Hepatocyte (in vitro differentiated cells): ENCODE data around the gene RIMBP2. TPM values are rescaled to one million over a fixed set of nuclear protein-coding genes. Genes with fewer than 3 reads are reported as not detected.

ENCODE experiments used
- DNase-seq: peaks from one replicate; pipeline ENCODE4 v3.0.0-alpha.2; 2016; ENCODE audit warnings: low spot score
- H2AFZ ChIP-seq: fragments of 200-600 bp; sonication (generic); 2 replicates; pipeline ENCODE4 v1.6.0; 2016; ENCODE audit warnings: antibody characterized with exemption, mild to moderate bottlenecking
- H3K27ac ChIP-seq: fragments of 200-600 bp; sonication (generic); 2 replicates; pipeline ENCODE4 v1.5.1; 2016; ENCODE audit warnings: mild to moderate bottlenecking
- H3K27me3 ChIP-seq: fragments of 200-600 bp; sonication (generic); 2 replicates; pipeline ENCODE4 v1.6.1; 2016
- H3K36me3 ChIP-seq: fragments of 200-600 bp; sonication (generic); replicated peaks from 2 replicates; pipeline ENCODE4 v1.5.1; 2016; ENCODE audit warnings: low read depth; ENCODE audit not compliant: insufficient read depth
- H3K4me1 ChIP-seq: fragments of 200-600 bp; sonication (generic); 2 replicates; pipeline ENCODE4 v1.5.1; 2016; ENCODE audit warnings: mild to moderate bottlenecking, moderate library complexity; ENCODE audit not compliant: insufficient read depth
- H3K4me2 ChIP-seq: fragments of 200-600 bp; sonication (generic); 2 replicates; pipeline ENCODE4 v1.6.0; 2016
- H3K4me3 ChIP-seq: fragments of 200-600 bp; sonication (generic); 2 replicates; pipeline ENCODE4 v1.5.1; 2016; ENCODE audit warnings: mild to moderate bottlenecking
- H3K79me2 ChIP-seq: fragments of 200-600 bp; sonication (generic); 2 replicates; pipeline ENCODE4 v1.6.0; 2017; ENCODE audit warnings: mild to moderate bottlenecking
- H3K9me2 ChIP-seq: fragments of 200-600 bp; sonication (generic); replicated peaks from 2 replicates; pipeline ENCODE4 v1.6.0; 2017; ENCODE audit warnings: mild to moderate bottlenecking; ENCODE audit not compliant: insufficient read depth
- H3K9me3 ChIP-seq: fragments of 200-600 bp; sonication (generic); 2 replicates; pipeline ENCODE4 v1.5.1; 2016; ENCODE audit warnings: low read depth, mild to moderate bottlenecking
- H4K20me1 ChIP-seq: fragments of 200-600 bp; sonication (generic); 2 replicates; pipeline ENCODE4 v1.6.0; 2016; ENCODE audit warnings: mild to moderate bottlenecking; ENCODE audit not compliant: insufficient read depth, poor library complexity, severe bottlenecking
- CTCF ChIP-seq: fragments of 200-600 bp; sonication (generic); IDR thresholded peaks from 2 replicates; pipeline ENCODE4 v1.5.1; 2016; ENCODE audit warnings: antibody characterized with exemption, mild to moderate bottlenecking; ENCODE audit not compliant: poor library complexity
- EZH2 ChIP-seq: fragments of 200-600 bp; sonication (generic); IDR thresholded peaks from 2 replicates; pipeline ENCODE4 v1.6.1; 2016; ENCODE audit warnings: antibody characterized with exemption, mild to moderate bottlenecking, borderline replicate concordance
- EZH2phosphoT487 ChIP-seq: fragments of 200-600 bp; sonication (generic); IDR thresholded peaks from one replicate; pipeline ENCODE4 v1.6.1; 2018; ENCODE audit warnings: antibody characterized with exemption, mild to moderate bottlenecking, low read depth, moderate library complexity; ENCODE audit not compliant: unreplicated experiment, severe bottlenecking
- WGBS: methylation state at CpG from one replicate; pipeline ENCODE4 v1.1.6; 2016; ENCODE audit warnings: low lambda C conversion rate; ENCODE audit errors: missing lambda C conversion rate; 5-methylcytosine and 5-hydroxymethylcytosine counted together
- polyA plus RNA-seq: library from polyadenylated mRNA; unstranded; fragments of >200 nt; fragmentation: Nextera tagmentation; extraction: Ambion mirVana; gene quantifications from 2 replicates; pipeline ENCODE4 v1.2.1, GENCODE V29; 2016
- total RNA-seq: library from RNA; depleted of rRNA; stranded (reverse); fragments of >200 nt; gene quantifications from 2 replicates; pipeline ENCODE4 v1.2.3, GENCODE V29; 2014

RIMBP2 gene
- total and polyA plus RNA-seq, 2 experiments from 2014 or later: 2.5 to 4.4 TPM

- H3K36me3 ChIP-seq: no peaks in the 10 kb centered on the region
- H3K79me2 ChIP-seq: no peaks in the 10 kb centered on the region
- no peak overlapping the region for H3K4me3 ChIP-seq
Measured at GRCh38 chr12:130668286-130669204, 47.6 kb downstream of the RIMBP2 start.

GRCh38 chr12:130667421-130667960, 48.6 kb downstream of the RIMBP2 start:
- no peak for DNase-seq
- Histone ChIP-seq H3K27ac (no peak overlapping the region), H3K9me2 (no peaks in the 10 kb centered on the region), H3K36me3 (no peaks in the 10 kb centered on the region), H3K4me1 (no peaks in the 10 kb centered on the region), H2AFZ (no peak overlapping the region), H4K20me1 (no peaks in the 10 kb centered on the region), H3K4me3 (no peak overlapping the region), H3K9me3 (no peaks in the 10 kb centered on the region), H3K4me2 (no peak overlapping the region), H3K27me3 (no peaks in the 10 kb centered on the region), H3K79me2 (no peaks in the 10 kb centered on the region)
- no peak for TF ChIP-seq EZH2
- WGBS: 93% methylated on average over 7 of the region's 7 CpGs

More at GRCh38 chr12:130668286-130669204, 47.6 kb downstream of the RIMBP2 start:
- WGBS: 93% methylated on average over 20 of the region's 20 CpGs
- no peak overlapping the region for H3K27ac ChIP-seq
- H2AFZ ChIP-seq: no peak overlapping the region
- no peak for TF ChIP-seq EZH2phosphoT487
- no peaks in the 10 kb centered on the region for H3K4me1 ChIP-seq
- DNase-seq: no peak
- H4K20me1 ChIP-seq: no peaks in the 10 kb centered on the region
- H3K9me3 ChIP-seq: no peaks in the 10 kb centered on the region
- no peaks in the 10 kb centered on the region for H3K27me3 ChIP-seq
- H3K9me2 ChIP-seq: no peaks in the 10 kb centered on the region
- H3K4me2 ChIP-seq: no peak overlapping the region

GRCh38 chr12:130666645-130667044, 49.5 kb downstream of the RIMBP2 start:
- H3K4me2 ChIP-seq: no peak overlapping the region
- no peaks in the 10 kb centered on the region for H3K36me3 ChIP-seq
- H3K27me3 ChIP-seq: no peaks in the 10 kb centered on the region
- no peaks in the 10 kb centered on the region for H3K9me2 ChIP-seq
- H3K4me1 ChIP-seq: no peaks in the 10 kb centered on the region
- H3K27ac ChIP-seq: no peak overlapping the region
- H3K9me3 ChIP-seq: no peaks in the 10 kb centered on the region
- no peaks in the 10 kb centered on the region for H3K79me2 ChIP-seq
- DNase-seq: no peak
- H4K20me1 ChIP-seq: no peaks in the 10 kb centered on the region
- WGBS: 40% methylated on average over 1 of the region's 1 CpG
- no peak for TF ChIP-seq CTCF
- no peak for TF ChIP-seq EZH2phosphoT487
- TF ChIP-seq EZH2: no peak
- H2AFZ ChIP-seq: no peak overlapping the region
- H3K4me3 ChIP-seq: no peak overlapping the region

- Histone ChIP-seq H3K27ac (no peak overlapping the region), H3K27me3 (no peaks in the 10 kb centered on the region), H3K9me3 (no peaks in the 10 kb centered on the region), H3K36me3 (no peaks in the 10 kb centered on the region), H2AFZ (no peak overlapping the region), H3K4me1 (no peaks in the 10 kb centered on the region), H3K9me2 (no peaks in the 10 kb centered on the region), H3K79me2 (no peaks in the 10 kb centered on the region), H4K20me1 (no peaks in the 10 kb centered on the region), H3K4me3 (no peak overlapping the region), H3K4me2 (no peak overlapping the region)
- DNase-seq: no peak
- WGBS: 46% methylated on average over 3 of the region's 3 CpGs
- TF ChIP-seq EZH2phosphoT487: no peak
- TF ChIP-seq CTCF: no peak
- TF ChIP-seq EZH2: no peak
Measured at GRCh38 chr12:130665753-130666152, 50.3 kb downstream of the RIMBP2 start.
